ENCODE measurements around the gene RAB8B. TPM values are rescaled to one million over a fixed set of nuclear protein-coding genes. Genes with fewer than 3 reads are reported as not detected.

RAB8B gene
- total and polyA plus RNA-seq, 2 experiments from 2014 or later = 16.4 to 36.9 TPM

DNA sequence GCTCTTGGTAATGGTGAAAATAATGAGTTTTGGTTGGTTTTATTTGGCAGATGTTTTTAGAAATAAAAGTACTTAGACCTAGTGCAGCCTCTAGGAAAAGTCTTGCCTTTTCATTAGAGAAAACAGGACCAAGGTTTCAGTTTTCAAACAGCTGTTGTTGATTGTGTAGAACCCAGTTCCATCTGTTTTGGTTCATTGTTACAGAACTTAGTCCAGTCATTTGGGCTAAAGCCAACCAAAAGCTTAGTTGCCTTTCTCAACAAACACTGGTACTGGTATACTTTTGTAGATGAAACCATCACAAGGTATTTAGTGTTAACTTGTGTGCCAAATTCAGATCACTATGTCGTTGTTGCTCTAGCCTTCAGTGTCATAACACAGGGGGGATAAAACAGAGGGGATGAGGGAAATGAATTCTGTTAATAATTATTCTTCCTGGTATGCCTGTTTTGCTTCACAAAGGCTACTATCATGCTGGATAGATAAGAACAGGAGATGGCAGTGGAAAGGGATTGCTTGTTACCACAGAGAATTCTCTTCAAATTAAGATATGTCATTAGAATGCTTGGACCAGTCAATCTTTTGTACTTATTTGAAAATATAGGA, 75.4 kb downstream of the RAB8B start:
- 32% methylated on average over 1 of the region's 1 CpG for WGBS (ENCODE audit: low lambda C conversion rate, missing lambda C conversion rate)
- Histone ChIP-seq H3K36me3 (replicated peaks; ENCODE audit: insufficient read depth, low read depth) (no peaks in the 10 kb centered on the region), H3K4me3 (no peak overlapping the region), H4K20me1 (ENCODE audit: insufficient read depth, poor library complexity, severe bottlenecking) (no peaks in the 10 kb centered on the region), H3K4me1 (ENCODE audit: insufficient read depth) (peaks cover 13% of the 10 kb centered on the region), H3K79me2 (no peaks in the 10 kb centered on the region), H3K27me3 (no peaks in the 10 kb centered on the region), H3K9me3 (ENCODE audit: low read depth) (no peaks in the 10 kb centered on the region), H3K9me2 (replicated peaks; ENCODE audit: insufficient read depth) (no peaks in the 10 kb centered on the region), H3K27ac (peak overlapping the region; percentile 43), H3K4me2 (peak overlapping the region; percentile 32), H2AFZ (no peak overlapping the region)
- no peak for TF ChIP-seq EZH2 (IDR thresholded peaks at IDR 0.05; ENCODE audit: borderline replicate concordance)
- TF ChIP-seq, protein P1, sequence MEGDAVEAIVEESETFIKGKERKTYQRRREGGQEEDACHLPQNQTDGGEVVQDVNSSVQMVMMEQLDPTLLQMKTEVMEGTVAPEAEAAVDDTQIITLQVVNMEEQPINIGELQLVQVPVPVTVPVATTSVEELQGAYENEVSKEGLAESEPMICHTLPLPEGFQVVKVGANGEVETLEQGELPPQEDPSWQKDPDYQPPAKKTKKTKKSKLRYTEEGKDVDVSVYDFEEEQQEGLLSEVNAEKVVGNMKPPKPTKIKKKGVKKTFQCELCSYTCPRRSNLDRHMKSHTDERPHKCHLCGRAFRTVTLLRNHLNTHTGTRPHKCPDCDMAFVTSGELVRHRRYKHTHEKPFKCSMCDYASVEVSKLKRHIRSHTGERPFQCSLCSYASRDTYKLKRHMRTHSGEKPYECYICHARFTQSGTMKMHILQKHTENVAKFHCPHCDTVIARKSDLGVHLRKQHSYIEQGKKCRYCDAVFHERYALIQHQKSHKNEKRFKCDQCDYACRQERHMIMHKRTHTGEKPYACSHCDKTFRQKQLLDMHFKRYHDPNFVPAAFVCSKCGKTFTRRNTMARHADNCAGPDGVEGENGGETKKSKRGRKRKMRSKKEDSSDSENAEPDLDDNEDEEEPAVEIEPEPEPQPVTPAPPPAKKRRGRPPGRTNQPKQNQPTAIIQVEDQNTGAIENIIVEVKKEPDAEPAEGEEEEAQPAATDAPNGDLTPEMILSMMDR (IDR thresholded peaks at IDR 0.05; ENCODE audit: poor library complexity) = no peak
- TF ChIP-seq EZH2phosphoT487 (IDR thresholded peaks at IDR 0.05; ENCODE audit: low read depth, severe bottlenecking, unreplicated experiment) = no peak
- DNase-seq (ENCODE audit: low spot score) = peak; percentile 6

DNA sequence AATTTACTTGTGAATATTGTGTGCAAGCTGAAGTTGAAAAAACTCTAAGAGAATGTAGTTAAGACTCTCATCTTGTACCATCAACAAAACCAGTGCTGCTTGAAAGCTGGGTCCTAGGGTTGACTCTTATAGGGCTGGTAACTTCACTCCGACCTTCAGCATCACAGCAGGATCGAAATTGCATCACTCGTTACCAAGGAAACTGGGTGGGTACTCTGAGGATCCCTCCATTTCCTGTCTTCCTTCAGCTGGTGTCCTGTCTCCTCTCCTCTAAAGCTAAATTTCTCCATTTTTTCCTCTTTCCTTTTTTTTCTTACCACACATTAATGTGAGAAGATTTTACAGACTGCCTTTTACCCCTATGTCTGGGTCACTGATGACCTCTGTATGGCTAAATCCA, 85.0 kb downstream of the RAB8B start:
- no peaks in the 10 kb centered on the region for H3K9me3 ChIP-seq (ENCODE audit: low read depth)
- no peaks in the 10 kb centered on the region for H3K79me2 ChIP-seq
- TF ChIP-seq EZH2 (IDR thresholded peaks at IDR 0.05; ENCODE audit: borderline replicate concordance) (no peak), EZH2phosphoT487 (IDR thresholded peaks at IDR 0.05; ENCODE audit: low read depth, severe bottlenecking, unreplicated experiment) (no peak)
- TF ChIP-seq, protein P1 (IDR thresholded peaks at IDR 0.05; ENCODE audit: poor library complexity) = no peak
- H3K27me3 ChIP-seq = no peaks in the 10 kb centered on the region
- H3K4me3 ChIP-seq = no peak overlapping the region
- DNase-seq (ENCODE audit: low spot score) = no peak
- no peak overlapping the region for H3K4me2 ChIP-seq
- H4K20me1 ChIP-seq (ENCODE audit: insufficient read depth, poor library complexity, severe bottlenecking) = no peaks in the 10 kb centered on the region
- H3K27ac ChIP-seq = no peak overlapping the region
- no peaks in the 10 kb centered on the region for H3K36me3 ChIP-seq (replicated peaks; ENCODE audit: insufficient read depth, low read depth)
- 85% methylated on average over 3 of the region's 3 CpGs for WGBS (ENCODE audit: low lambda C conversion rate, missing lambda C conversion rate)
- H3K9me2 ChIP-seq (replicated peaks; ENCODE audit: insufficient read depth) = no peaks in the 10 kb centered on the region
- no peak overlapping the region for H2AFZ ChIP-seq
- peaks cover 4% of the 10 kb centered on the region for H3K4me1 ChIP-seq (ENCODE audit: insufficient read depth)

DNA sequence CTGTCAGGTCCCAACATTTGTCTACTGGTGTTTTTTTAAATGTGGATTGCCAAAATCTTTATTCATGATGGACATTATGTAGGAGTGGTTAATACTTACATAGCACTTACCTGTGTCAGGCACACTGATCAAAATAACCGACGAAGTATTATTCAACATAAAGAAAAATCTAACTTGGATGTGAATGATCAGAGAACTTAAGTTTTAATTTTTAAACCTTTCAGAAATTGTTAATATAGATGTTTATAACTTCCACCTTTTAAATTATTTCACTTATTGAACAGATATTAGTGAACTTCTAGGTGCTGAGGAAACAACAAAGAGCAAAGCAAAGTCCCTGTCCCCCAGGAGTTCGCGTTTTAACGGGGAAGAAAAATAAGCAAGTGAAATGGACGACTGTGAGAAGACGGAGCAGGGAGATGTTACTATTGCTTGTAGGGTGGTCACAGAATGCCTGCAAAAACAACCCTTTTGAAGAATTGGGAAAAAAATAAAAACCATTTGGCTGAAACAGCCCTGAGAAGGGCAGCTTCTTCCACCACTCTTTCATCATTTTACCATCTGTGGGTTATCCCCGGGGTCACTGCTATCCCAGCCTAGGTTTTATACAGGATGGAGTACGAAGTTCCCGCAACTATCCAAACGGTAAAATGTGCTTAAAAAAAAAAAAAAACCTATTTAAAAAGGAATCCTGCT, 87.1 kb downstream of the RAB8B start:
- H3K4me1 ChIP-seq (ENCODE audit: insufficient read depth) = peaks cover 4% of the 10 kb centered on the region
- no peak for TF ChIP-seq EZH2 (IDR thresholded peaks at IDR 0.05; ENCODE audit: borderline replicate concordance)
- no peak for TF ChIP-seq EZH2phosphoT487 (IDR thresholded peaks at IDR 0.05; ENCODE audit: low read depth, severe bottlenecking, unreplicated experiment)
- TF ChIP-seq, protein P1 (IDR thresholded peaks at IDR 0.05; ENCODE audit: poor library complexity) = no peak
- H3K4me2 ChIP-seq = peak overlapping the region; percentile 74
- H2AFZ ChIP-seq = peak overlapping the region; percentile 85
- H3K9me2 ChIP-seq (replicated peaks; ENCODE audit: insufficient read depth) = no peaks in the 10 kb centered on the region
- H3K4me3 ChIP-seq = peak overlapping the region; percentile 46
- no peaks in the 10 kb centered on the region for H3K36me3 ChIP-seq (replicated peaks; ENCODE audit: insufficient read depth, low read depth)
- no peaks in the 10 kb centered on the region for H4K20me1 ChIP-seq (ENCODE audit: insufficient read depth, poor library complexity, severe bottlenecking)
- 19% methylated on average over 11 of the region's 11 CpGs for WGBS (ENCODE audit: low lambda C conversion rate, missing lambda C conversion rate)
- peak overlapping the region; percentile 79 for H3K27ac ChIP-seq
- H3K79me2 ChIP-seq = no peaks in the 10 kb centered on the region
- no peaks in the 10 kb centered on the region for H3K27me3 ChIP-seq
- H3K9me3 ChIP-seq (ENCODE audit: low read depth) = no peaks in the 10 kb centered on the region
- DNase-seq (ENCODE audit: low spot score) = no peak
